GM12864 (cell line): Measurements from ENCODE around the gene MTRF1.

Experiments
- DNase-seq: peaks from one replicate; pipeline ENCODE4 v3.0.0-alpha.2; 2011; ENCODE audit warnings: low read depth
- H3K4me3 ChIP-seq: 2 replicates; pipeline ENCODE4 v1.5.1; 2011; ENCODE audit warnings: mild to moderate bottlenecking, low read depth, low read length, control low read depth
- CTCF ChIP-seq: IDR thresholded peaks from 2 replicates; pipeline ENCODE4 v1.5.1; 2011; ENCODE audit warnings: low read depth, mild to moderate bottlenecking, moderate library complexity, low read length, control low read depth, inconsistent platforms; ENCODE audit errors: missing control alignments

The MTRF1 gene

GRCh38 chr13:41263261-41263971 is at the start of gene MTRF1:
Gene MTRF1, minus strand, starts transcription at chr13:41263576. Its CDS starts 2,669 bp downstream, at chr13:41260907.
- peak; percentile 54 for DNase-seq
- TF ChIP-seq CTCF: no peak
- peak within 1 kb of the TSS; percentile 67 for H3K4me3 ChIP-seq

GRCh38 chr13:41313117-41313516 is 49.7 kb upstream of the MTRF1 start:
- no peak for DNase-seq
- peak overlapping the region; percentile 95; the same call in 1 of the 2 replicates for H3K4me3 ChIP-seq
- TF ChIP-seq CTCF: no peak

- DNase-seq: no peak
- H3K4me3 ChIP-seq: peak overlapping the region; percentile 95
- TF ChIP-seq CTCF: no peak
Measured at GRCh38 chr13:41312176-41312500, 48.8 kb upstream of the MTRF1 start.

- TF ChIP-seq CTCF: no peak
- DNase-seq: no peak
- H3K4me3 ChIP-seq: peak overlapping the region; percentile 95
Measured at GRCh38 chr13:41311406-41312175, 48.2 kb upstream of the MTRF1 start.

- no peak for TF ChIP-seq CTCF
- peak within 1 kb of the TSS; percentile 95 for H3K4me3 ChIP-seq
- DNase-seq: peak; percentile 64
Measured at GRCh38 chr13:41310963-41311405, 47.6 kb upstream of the MTRF1 start, which contains the start of gene NAA16. Gene NAA16, plus strand, starts transcription at chr13:41311267. Its CDS starts 262 bp downstream, at chr13:41311529.

GRCh38 chr13:41307884-41308640 is 44.7 kb upstream of the MTRF1 start:
- no peak overlapping the region for H3K4me3 ChIP-seq
- no peak for TF ChIP-seq CTCF
- DNase-seq: no peak
